Prostate gland (tissue), 2 donors: Measurements from ENCODE around the gene RNF44.

Experiments
- CTCF ChIP-seq, 4 experiments: fragments of 200-600 bp in 2 of 4; fragments of 450-650 bp in 2 of 4; sonication (generic) in 2 of 4; IDR thresholded peaks; 1 replicate in 3 of 4; 2 replicates in 1 of 4; pipeline ENCODE4 v1.5.1; 2016 to 2019; ENCODE audit warnings: antibody characterized with exemption in 4 of 4, mild to moderate bottlenecking in 2 of 4, moderate library complexity in 2 of 4
- POLR2A ChIP-seq: fragments of 450-650 bp; IDR thresholded peaks from one replicate; pipeline ENCODE4 v1.6.1; 2016; ENCODE audit warnings: antibody characterized with exemption, mild to moderate bottlenecking
- POLR2AphosphoS5 ChIP-seq: sonication (generic); formaldehyde crosslinking; IDR thresholded peaks from one replicate; pipeline ENCODE4 v1.6.1; 2017; ENCODE audit warnings: antibody characterized with exemption

- TF ChIP-seq POLR2A (no peak), CTCF (IDR thresholded peaks at IDR 0.05) (no peak), POLR2AphosphoS5 (no peak)
Observed at GRCh38 chr5:176499273-176499672, 37.9 kb downstream of the RNF44 start.
